ENCODE results near the gene SERTM1. TPM values are rescaled to one million over a fixed set of nuclear protein-coding genes. Genes with fewer than 3 reads are reported as not detected.
A peak's percentile ranks its signal among the peaks of the same experiment; 100 is the strongest.

SERTM1 gene
- total and polyA plus RNA-seq, 2 of the 8 experiments (the other 6 are each of a cell fraction or from before 2014, with no cell fraction given), result 0.48 to 1.6 TPM

DNA sequence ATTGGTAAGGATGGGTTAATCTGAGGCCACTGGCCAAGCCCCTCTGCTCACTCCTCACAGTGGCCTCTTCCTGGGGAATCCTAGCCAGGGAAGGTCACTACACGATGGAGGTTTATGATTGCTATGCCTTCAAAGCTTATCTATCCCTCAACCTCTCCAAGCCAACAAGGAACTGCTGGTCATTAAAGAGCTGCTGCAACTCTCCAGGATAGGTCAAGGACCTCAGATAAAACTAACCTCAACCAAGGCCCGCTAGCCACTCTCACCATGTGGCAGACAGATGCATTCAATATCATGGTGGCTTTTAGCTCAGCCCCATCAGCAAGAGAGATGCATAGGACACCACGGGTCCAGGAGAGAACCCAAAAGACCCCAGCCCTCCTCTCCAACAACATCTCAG, 71.6 kb downstream of the SERTM1 start:
- H3K79me1 ChIP-seq (ENCODE audit: low read depth, low read length), result no peaks in the 10 kb centered on the region
- no peaks in the 10 kb centered on the region for H4K20me1 ChIP-seq (replicated peaks in 1 of 2; ENCODE audit: control insufficient read depth in 1 of 2, insufficient read depth in 2 of 2, low read length in 2 of 2)
- H3K23me2 ChIP-seq (ENCODE audit: low read depth, low read length), result no peaks in the 10 kb centered on the region
- H3K4ac ChIP-seq (replicated peaks; ENCODE audit: insufficient read length, low read depth, low read length), result peak overlapping the region; percentile 27
- FAIRE-seq (no peak), DNase-seq (ENCODE audit: low read depth in 1 of 2, low spot score in 2 of 2) (no peak)
- H4K5ac ChIP-seq (ENCODE audit: insufficient read length, low read depth, low read length), result no peak overlapping the region
- H2BK20ac ChIP-seq (ENCODE audit: low read length), result peak overlapping the region; percentile 87; the same call in 1 of the 2 replicates
- no peak overlapping the region for H3K14ac ChIP-seq (ENCODE audit: insufficient read length)
- H3K27me3 ChIP-seq (replicated peaks in 1 of 4; ENCODE audit: control insufficient read depth in 3 of 4, extremely low read depth in 1 of 4, insufficient read depth in 3 of 4, low read length in 3 of 4), result no peaks in the 10 kb centered on the region
- peak overlapping the region; percentile 28; the same call in 1 of the 2 replicates for H2BK5ac ChIP-seq (ENCODE audit: low read depth, low read length)
- H3K36me3 ChIP-seq (ENCODE audit: control insufficient read depth in 2 of 4, insufficient read depth in 4 of 4, low read length in 3 of 4), result no peaks in the 10 kb centered on the region
- H3K9ac ChIP-seq (replicated peaks in 1 of 4; ENCODE audit: extremely low read depth in 1 of 4, low read depth in 3 of 4, low read length in 3 of 4), result no peak overlapping the region
- H2BK120ac ChIP-seq (replicated peaks; ENCODE audit: low read depth, low read length), result no peak overlapping the region
- H2BK12ac ChIP-seq (ENCODE audit: low read depth, low read length), result no peak overlapping the region
- 95% methylated on average over 3 of the region's 3 CpGs; no CpG with 5 or more reads in 1 of the 2 experiments for WGBS, 2 experiments (ENCODE audit: extremely low coverage in 1 of 2, insufficient coverage in 1 of 2, insufficient read length in 1 of 2, insufficient replicate concordance in 2 of 2, low coverage in 1 of 2, low lambda C conversion rate in 2 of 2, missing lambda C conversion rate in 1 of 2)
- H2BK15ac ChIP-seq (ENCODE audit: low read length), result no peak overlapping the region
- ChIA-PET CTCF (ENCODE audit: partially characterized antibody) (interaction anchor here (0.6 to 1.3 kb wide), 6 partner anchors 8 to 463 kb away, joined by 3 to 6 read pairs (median 4); no protein-coding TSS in a partner anchor), POLR2A (ENCODE audit: partially characterized antibody) (interaction anchor here (1.0 kb wide), 1 partner anchor 9 kb away, joined by 3 read pairs; no protein-coding TSS in a partner anchor)
- H4K8ac ChIP-seq (ENCODE audit: extremely low read depth, insufficient read depth, low read length), result no peak overlapping the region
- H3K4me3 ChIP-seq (ENCODE audit: extremely low read depth in 1 of 4, insufficient read depth in 2 of 4, low read depth in 3 of 4, low read length in 4 of 4), result no peak overlapping the region
- no peak overlapping the region for H2AFZ ChIP-seq (ENCODE audit: low read length)
- H3K27ac ChIP-seq (ENCODE audit: low read depth, low read length), result no peak overlapping the region
- peaks cover 0 to 2% of the 10 kb centered on the region in 2 experiments; a peak in 1 of 4 replicates for H3K9me3 ChIP-seq (ENCODE audit: insufficient read depth in 2 of 2, low read depth in 1 of 2, low read length in 1 of 2)
- no peak overlapping the region for H3K18ac ChIP-seq (ENCODE audit: extremely low read depth, low read length)
- no peak overlapping the region for H3K23ac ChIP-seq (ENCODE audit: insufficient read length)
- H2AK5ac ChIP-seq (ENCODE audit: low read depth, low read length), result no peak overlapping the region
- H3K4me1 ChIP-seq (replicated peaks in 1 of 4; ENCODE audit: control insufficient read depth in 3 of 4, insufficient read depth in 4 of 4, low read length in 3 of 4), result peaks cover 0 to 5% (median 0%) of the 10 kb centered on the region in 4 experiments; a peak in 1 of 7 replicates
- H3K56ac ChIP-seq (replicated peaks; ENCODE audit: insufficient read length, low read depth, low read length), result no peak overlapping the region
- H3K4me2 ChIP-seq (ENCODE audit: insufficient read depth in 1 of 2, low read depth in 2 of 2, low read length in 2 of 2), result no peak overlapping the region; a peak in 1 of 4 replicates
- peak overlapping the region; percentile 18 for H4K91ac ChIP-seq (replicated peaks; ENCODE audit: insufficient read length, low read length)
- TF ChIP-seq FOSL1 (IDR thresholded peaks at IDR 0.05; ENCODE audit: insufficient read depth, low read depth, low read length) (no peak), RAD21 (IDR thresholded peaks at IDR 0.05 in 1 of 2, conservative IDR thresholded peaks at IDR 0.05 in 1 of 2; ENCODE audit: low read depth in 2 of 2, low read length in 2 of 2) (no peak), ZNF274 (IDR thresholded peaks at IDR 0.05; ENCODE audit: borderline replicate concordance, extremely low read depth, low read length) (no peak), HDAC2 (IDR thresholded peaks at IDR 0.05; ENCODE audit: borderline replicate concordance in 1 of 2, low read depth in 2 of 2, low read length in 2 of 2) (no peak), SIRT6 (IDR thresholded peaks at IDR 0.05; ENCODE audit: low read length) (no peak), SRF (IDR thresholded peaks at IDR 0.05; ENCODE audit: low read depth, low read length) (no peak), TAF7 (optimal IDR thresholded peaks at IDR 0.05; ENCODE audit: borderline replicate concordance, low read depth, low read length) (no peak), SIN3A (conservative IDR thresholded peaks at IDR 0.05 in 1 of 2, IDR thresholded peaks at IDR 0.05 in 1 of 2; ENCODE audit: low read depth in 1 of 2, low read length in 2 of 2) (no peak), EP300 (IDR thresholded peaks at IDR 0.05; ENCODE audit: borderline replicate concordance in 1 of 2, low read depth in 2 of 2, low read length in 2 of 2) (no peak)
- TF ChIP-seq, protein P1, sequence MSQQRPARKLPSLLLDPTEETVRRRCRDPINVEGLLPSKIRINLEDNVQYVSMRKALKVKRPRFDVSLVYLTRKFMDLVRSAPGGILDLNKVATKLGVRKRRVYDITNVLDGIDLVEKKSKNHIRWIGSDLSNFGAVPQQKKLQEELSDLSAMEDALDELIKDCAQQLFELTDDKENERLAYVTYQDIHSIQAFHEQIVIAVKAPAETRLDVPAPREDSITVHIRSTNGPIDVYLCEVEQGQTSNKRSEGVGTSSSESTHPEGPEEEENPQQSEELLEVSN (IDR thresholded peaks at IDR 0.05), result no peak
- no peaks in the 10 kb centered on the region for H3K79me2 ChIP-seq (ENCODE audit: control insufficient read depth in 1 of 2, insufficient read depth in 2 of 2, low read length in 2 of 2)
